Duodenal mucosa (tissue), 2 donors: ENCODE results near the gene PDIA5.

Source experiments
- H3K27ac ChIP-seq: one replicate; pipeline ENCODE4 v1.7.0; 2013; ENCODE audit warnings: low read depth, low read length
- H3K27me3 ChIP-seq, 2 donors: one replicate each; pipeline ENCODE4 v1.7.0; 2013; ENCODE audit warnings: low read length in 2 of 2, control low read depth in 1 of 2; ENCODE audit not compliant: insufficient read depth in 2 of 2, control insufficient read depth in 1 of 2
- H3K36me3 ChIP-seq, 2 donors: one replicate each; pipeline ENCODE4 v1.7.0; 2013; ENCODE audit warnings: low read length in 2 of 2, control low read depth in 1 of 2; ENCODE audit not compliant: insufficient read depth in 2 of 2, control insufficient read depth in 1 of 2
- H3K4me1 ChIP-seq, 2 donors: one replicate each; pipeline ENCODE4 v1.7.0; 2013; ENCODE audit warnings: low read length in 2 of 2, control low read depth in 1 of 2; ENCODE audit not compliant: insufficient read depth in 2 of 2, control insufficient read depth in 1 of 2
- H3K4me3 ChIP-seq, 2 donors: one replicate each; pipeline ENCODE4 v1.7.0; 2013; ENCODE audit warnings: low read length in 2 of 2, low read depth in 1 of 2
- H3K9ac ChIP-seq, 2 donors: one replicate each; pipeline ENCODE4 v1.7.0; 2013; ENCODE audit warnings: low read length in 2 of 2, low read depth in 1 of 2
- H3K9me3 ChIP-seq, 2 donors: one replicate each; pipeline ENCODE4 v1.7.0; 2013; ENCODE audit warnings: low read length in 2 of 2, control low read depth in 1 of 2; ENCODE audit not compliant: control insufficient read depth in 1 of 2

The PDIA5 gene

DNA sequence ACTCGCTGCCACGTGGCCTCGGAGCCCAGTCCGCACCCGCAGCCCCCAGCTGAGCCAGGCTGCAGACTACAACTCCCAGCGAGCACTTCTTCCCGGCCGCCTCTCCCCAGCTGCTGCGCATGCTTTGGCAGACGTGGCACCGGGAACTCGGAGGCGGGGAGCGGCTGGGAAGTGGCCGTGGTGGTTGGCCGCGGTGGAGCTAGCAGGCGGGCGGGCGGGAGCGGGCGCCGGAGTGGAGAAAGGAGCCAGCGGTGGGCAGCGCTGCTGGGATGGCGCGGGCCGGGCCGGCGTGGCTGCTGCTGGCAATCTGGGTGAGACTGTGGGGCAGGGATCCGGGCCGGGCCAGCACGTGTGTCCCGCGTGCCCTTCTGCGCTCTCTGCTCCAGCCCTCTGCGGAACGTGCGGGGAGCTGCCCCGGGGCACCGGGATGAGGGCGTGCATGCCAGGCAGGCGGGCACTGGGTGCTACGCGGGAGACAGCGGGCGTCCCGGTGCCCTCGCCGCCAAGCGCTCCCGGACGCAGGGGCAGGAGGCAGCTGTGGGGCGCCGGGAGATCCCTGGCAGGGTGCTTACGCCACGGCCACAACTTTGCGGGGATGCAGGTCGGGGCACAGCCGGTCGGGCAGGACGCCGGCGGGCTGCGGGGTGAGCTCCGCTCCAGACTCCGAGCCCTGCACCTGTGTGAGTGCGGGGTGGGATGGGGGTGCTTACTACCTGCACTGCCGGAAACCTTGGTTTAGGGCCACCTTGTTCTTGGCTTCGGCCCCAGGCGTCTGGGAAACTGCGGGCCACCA is at the start of gene PDIA5:
Gene PDIA5 (plus strand): TSS at position 130 of the 793 bp plus-strand sequence. CDS start 140 bp downstream, at position 270.
- Histone ChIP-seq H3K9me3 (no peaks in the 10 kb centered on the region), H3K27me3 (peaks cover 0 to 5% of the 10 kb centered on the region in 2 donors), H3K27ac (peak within 1 kb of the TSS; percentile 28), H3K9ac (peak within 1 kb of the TSS; percentile 65 to 68), H3K4me3 (peak within 1 kb of the TSS; percentile 80 to 89), H3K4me1 (peaks cover 20 to 23% of the 10 kb centered on the region in 2 donors), H3K36me3 (no peaks in the 10 kb centered on the region)

- peaks cover 10 to 24% of the 10 kb centered on the region in 2 donors for H3K27me3 ChIP-seq
- H3K4me1 ChIP-seq = no peaks in the 10 kb centered on the region
- no peak overlapping the region for H3K27ac ChIP-seq
- no peaks in the 10 kb centered on the region for H3K9me3 ChIP-seq
- H3K36me3 ChIP-seq = no peaks in the 10 kb centered on the region
- H3K4me3 ChIP-seq = no peak overlapping the region
- H3K9ac ChIP-seq = no peak overlapping the region
These were observed 48.1 kb upstream of the PDIA5 start for GRCh38 chr3:123018683-123019082.

GRCh38 chr3:123019161-123019560 is 47.7 kb upstream of the PDIA5 start:
- no peaks in the 10 kb centered on the region for H3K4me1 ChIP-seq
- H3K9me3 ChIP-seq = no peaks in the 10 kb centered on the region
- H3K36me3 ChIP-seq = no peaks in the 10 kb centered on the region
- H3K27me3 ChIP-seq = peaks cover 10 to 29% of the 10 kb centered on the region in 2 donors
- no peak overlapping the region for H3K4me3 ChIP-seq
- no peak overlapping the region for H3K27ac ChIP-seq
- no peak overlapping the region for H3K9ac ChIP-seq

GRCh38 chr3:123019591-123019990 is 47.2 kb upstream of the PDIA5 start:
- H3K9me3 ChIP-seq = no peaks in the 10 kb centered on the region
- H3K4me1 ChIP-seq = no peaks in the 10 kb centered on the region
- no peak overlapping the region for H3K9ac ChIP-seq
- no peaks in the 10 kb centered on the region for H3K36me3 ChIP-seq
- no peak overlapping the region for H3K27ac ChIP-seq
- no peak overlapping the region for H3K4me3 ChIP-seq
- H3K27me3 ChIP-seq = peaks cover 10 to 33% of the 10 kb centered on the region in 2 donors

- H3K9me3 ChIP-seq = no peaks in the 10 kb centered on the region
- H3K27me3 ChIP-seq = peaks cover 17 to 44% of the 10 kb centered on the region in 2 donors
These were observed 46.1 kb upstream of the PDIA5 start for GRCh38 chr3:123020709-123021108.

DNA sequence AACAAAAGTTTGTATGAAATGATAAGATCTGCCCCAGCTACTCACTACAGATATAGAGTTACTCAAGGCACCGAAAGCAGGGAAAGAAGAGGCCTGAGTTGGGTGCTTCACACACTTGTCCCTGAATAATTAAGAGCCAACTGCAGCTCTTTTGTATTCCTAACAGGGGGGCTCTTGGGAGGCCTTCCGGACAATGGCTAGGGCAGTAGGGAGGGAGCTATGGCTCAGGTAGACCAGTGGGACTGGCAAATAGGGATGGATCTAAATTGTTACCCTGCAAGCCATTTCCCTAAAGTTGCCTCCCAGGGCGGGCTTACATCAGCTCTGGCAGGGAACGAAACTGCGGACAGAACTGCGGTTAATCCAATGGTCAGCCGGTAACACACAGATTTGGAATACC is 45.4 kb upstream of the PDIA5 start:
- Histone ChIP-seq H3K36me3 (no peaks in the 10 kb centered on the region), H3K9me3 (no peaks in the 10 kb centered on the region), H3K27me3 (peaks cover 19 to 49% of the 10 kb centered on the region in 2 donors), H3K4me3 (no peak overlapping the region), H3K27ac (no peak overlapping the region), H3K4me1 (peaks cover 0 to under 1% of the 10 kb centered on the region in 2 donors), H3K9ac (no peak overlapping the region)

More at GRCh38 chr3:123020709-123021108, 46.1 kb upstream of the PDIA5 start:
- H3K9ac ChIP-seq = no peak overlapping the region
- H3K27ac ChIP-seq = no peak overlapping the region
- H3K4me3 ChIP-seq = no peak overlapping the region
- no peaks in the 10 kb centered on the region for H3K4me1 ChIP-seq
- no peaks in the 10 kb centered on the region for H3K36me3 ChIP-seq

- H3K9ac ChIP-seq = no peak overlapping the region
- no peak overlapping the region for H3K27ac ChIP-seq
- no peak overlapping the region for H3K4me3 ChIP-seq
- peaks cover 22 to 56% of the 10 kb centered on the region in 2 donors for H3K27me3 ChIP-seq
- H3K36me3 ChIP-seq = no peaks in the 10 kb centered on the region
- H3K4me1 ChIP-seq = peaks cover 6% of the 10 kb centered on the region in 2 donors
- no peaks in the 10 kb centered on the region for H3K9me3 ChIP-seq
These were observed 44.8 kb upstream of the PDIA5 start for GRCh38 chr3:123021996-123022510.

- Histone ChIP-seq H3K4me1 (peaks cover 16 to 17% of the 10 kb centered on the region in 2 donors), H3K27ac (no peak overlapping the region), H3K9ac (no peak overlapping the region), H3K27me3 (peaks cover 34 to 74% of the 10 kb centered on the region in 2 donors), H3K36me3 (no peaks in the 10 kb centered on the region), H3K4me3 (no peak overlapping the region), H3K9me3 (no peaks in the 10 kb centered on the region)
These were observed 42.8 kb upstream of the PDIA5 start for GRCh38 chr3:123024056-123024455.

GRCh38 chr3:123025642-123026521 is 40.9 kb upstream of the PDIA5 start:
- peaks cover 16 to 17% of the 10 kb centered on the region in 2 donors for H3K4me1 ChIP-seq
- H3K27me3 ChIP-seq = peaks cover 47 to 85% of the 10 kb centered on the region in 2 donors
- H3K9me3 ChIP-seq = no peaks in the 10 kb centered on the region
- no peak overlapping the region for H3K9ac ChIP-seq
- no peak overlapping the region for H3K4me3 ChIP-seq
- no peak overlapping the region for H3K27ac ChIP-seq
- no peaks in the 10 kb centered on the region for H3K36me3 ChIP-seq
